HepG2 (cell line): ENCODE measurements around the gene SUCLG1. TPM values are rescaled to one million over a fixed set of nuclear protein-coding genes. Genes with fewer than 3 reads are reported as not detected.

Experiments
- ARID5B ChIP-seq: IDR thresholded peaks from 2 replicates; pipeline ENCODE4 v1.4.0; 2020; ENCODE audit warnings: mild to moderate bottlenecking, missing genetic modification reagents
- CC2D1A ChIP-seq: sonication (generic); formaldehyde crosslinking; IDR thresholded peaks from 2 replicates; pipeline ENCODE4 v1.8.1; 2023; ENCODE audit warnings: mild to moderate bottlenecking, missing genetic modification reagents
- CREM ChIP-seq, 2 experiments: sonication (generic) in 1 of 2; formaldehyde crosslinking in 1 of 2; IDR thresholded peaks; 2 replicates each; pipeline versions ENCODE4 v1.4.0 to v1.6.1; 2016 to 2020; ENCODE audit warnings: antibody characterized with exemption in 1 of 2, mild to moderate bottlenecking in 1 of 2, missing genetic modification reagents in 1 of 2
- HIC2 ChIP-seq: sonication (generic); formaldehyde crosslinking; IDR thresholded peaks from 2 replicates; pipeline ENCODE4 v1.9.0; 2022; ENCODE audit warnings: low read depth, missing genetic modification reagents
- HIVEP1 ChIP-seq: sonication (generic); formaldehyde crosslinking; IDR thresholded peaks from 2 replicates; pipeline ENCODE4 v1.4.0; 2020; ENCODE audit warnings: mild to moderate bottlenecking, missing genetic modification reagents
- HNF4A ChIP-seq: sonication (generic); formaldehyde crosslinking; IDR thresholded peaks from 2 replicates; pipeline ENCODE4 v1.4.0; 2020; ENCODE audit warnings: missing genetic modification reagents
- HNRNPUL1 ChIP-seq: fragments of 200-400 bp; formaldehyde crosslinking; IDR thresholded peaks from 2 replicates; pipeline ENCODE4 v1.6.1; 2017; ENCODE audit warnings: low read depth, mild to moderate bottlenecking, low read length, moderate library complexity
- HOXA5 ChIP-seq: sonication (generic); formaldehyde crosslinking; IDR thresholded peaks from 2 replicates; pipeline ENCODE4 v1.4.0; 2020; ENCODE audit warnings: missing genetic modification reagents
- KLF15 ChIP-seq: sonication (generic); formaldehyde crosslinking; IDR thresholded peaks from 2 replicates; pipeline ENCODE4 v1.8.1; 2023; ENCODE audit warnings: borderline replicate concordance, mild to moderate bottlenecking, inconsistent platforms, missing genetic modification reagents, mixed read lengths
- KLF6 ChIP-seq: IDR thresholded peaks from 2 replicates; pipeline ENCODE4 v1.8.0; 2016; ENCODE audit warnings: missing biosample characterization, missing genetic modification reagents
- PHF20 ChIP-seq: sonication (generic); formaldehyde crosslinking; IDR thresholded peaks from 2 replicates; pipeline ENCODE4 v1.5.0; 2020; ENCODE audit warnings: mild to moderate bottlenecking, missing genetic modification reagents
- POGK ChIP-seq: sonication (generic); formaldehyde crosslinking; conservative IDR thresholded peaks from 2 replicates; pipeline ENCODE4 v1.8.0; 2022; ENCODE audit warnings: mild to moderate bottlenecking, moderate library complexity, missing genetic modification reagents
- REPIN1 ChIP-seq: sonication (generic); formaldehyde crosslinking; IDR thresholded peaks from 2 replicates; pipeline ENCODE4 v1.8.0; 2022; ENCODE audit warnings: missing genetic modification reagents, low read depth, mild to moderate bottlenecking, borderline replicate concordance
- ZC3H4 ChIP-seq: sonication (generic); formaldehyde crosslinking; IDR thresholded peaks from 2 replicates; pipeline ENCODE4 v1.4.0; 2020; ENCODE audit warnings: missing genetic modification reagents, borderline replicate concordance
- ZNF143 ChIP-seq: sonication (generic); formaldehyde crosslinking; IDR thresholded peaks from 2 replicates; pipeline ENCODE4 v1.4.0; 2020; ENCODE audit warnings: missing genetic modification reagents
- ZNF354B ChIP-seq: sonication (generic); formaldehyde crosslinking; IDR thresholded peaks from 2 replicates; pipeline ENCODE4 v1.8.0; 2022; ENCODE audit warnings: mild to moderate bottlenecking, missing genetic modification reagents
- ZNF749 ChIP-seq: sonication (generic); formaldehyde crosslinking; IDR thresholded peaks from 2 replicates; pipeline ENCODE4 v1.8.0; 2022; ENCODE audit warnings: mild to moderate bottlenecking, missing genetic modification reagents, moderate library complexity, borderline replicate concordance
- ZNF841 ChIP-seq: sonication (generic); formaldehyde crosslinking; IDR thresholded peaks from 2 replicates; pipeline ENCODE4 v1.8.1; 2023; ENCODE audit warnings: missing genetic modification reagents, borderline replicate concordance
- ZNF891 ChIP-seq: sonication (generic); formaldehyde crosslinking; IDR thresholded peaks from 2 replicates; pipeline ENCODE4 v1.5.0; 2020; ENCODE audit warnings: mild to moderate bottlenecking, missing genetic modification reagents
- ZSCAN12 ChIP-seq: sonication (generic); formaldehyde crosslinking; IDR thresholded peaks from 2 replicates; pipeline ENCODE4 v1.9.0; 2021; ENCODE audit warnings: mild to moderate bottlenecking, missing genetic modification reagents
- polyA plus RNA-seq, 8 experiments: library from polyadenylated mRNA; depleted of rRNA in 3 of 8; stranded (reverse) in 7 of 8; unstranded in 1 of 8; fragments of >200 nt; fragmentation: Illumina TruSeq in 4 of 8; extraction: Trizol in 4 of 8; gene quantifications; 2 replicates each; pipeline versions ENCODE4 v1.2.1 to v1.2.3, GENCODE V29; 2011 to 2016; ENCODE audit warnings: low read depth in 4 of 8, missing spikeins in 1 of 8, mixed read lengths in 1 of 8; ENCODE audit not compliant: insufficient read depth in 1 of 8
- total RNA-seq, 5 experiments: library from RNA; depleted of rRNA; stranded (reverse); fragments of >200 nt; fragmentation: Illumina TruSeq; extraction: Trizol; gene quantifications; 2 replicates each; pipeline ENCODE4 v1.2.3, GENCODE V29; 2016; ENCODE audit warnings: low read depth in 1 of 5
- TF ChIP-seq, protein P1 (sequence below): sonication (generic); formaldehyde crosslinking; IDR thresholded peaks from 2 replicates; pipeline ENCODE4 v1.8.0; 2022; ENCODE audit warnings: mild to moderate bottlenecking, missing genetic modification reagents, moderate library complexity
- TF ChIP-seq, protein P2 (sequence below): IDR thresholded peaks from 2 replicates; pipeline ENCODE4 v1.6.1; 2016; ENCODE audit warnings: mild to moderate bottlenecking, missing biosample characterization, missing genetic modification reagents

Gene SUCLG1
- total and polyA plus RNA-seq, 2 of the 13 experiments (the other 11 are each of a cell fraction or from before 2014, with no cell fraction given) = 58.7 to 121 TPM

- TF ChIP-seq HOXA5 (CRISPR knock-in tag) = peak; percentile 55; the same call in 1 of the 2 replicates
- TF ChIP-seq REPIN1 = no peak
- TF ChIP-seq HNRNPUL1 = no peak
- TF ChIP-seq KLF15 (CRISPR knock-in tag) = no peak
- TF ChIP-seq CC2D1A (CRISPR knock-in tag) = no peak
- TF ChIP-seq ZNF354B (CRISPR knock-in tag) = no peak
- TF ChIP-seq, protein P1, sequence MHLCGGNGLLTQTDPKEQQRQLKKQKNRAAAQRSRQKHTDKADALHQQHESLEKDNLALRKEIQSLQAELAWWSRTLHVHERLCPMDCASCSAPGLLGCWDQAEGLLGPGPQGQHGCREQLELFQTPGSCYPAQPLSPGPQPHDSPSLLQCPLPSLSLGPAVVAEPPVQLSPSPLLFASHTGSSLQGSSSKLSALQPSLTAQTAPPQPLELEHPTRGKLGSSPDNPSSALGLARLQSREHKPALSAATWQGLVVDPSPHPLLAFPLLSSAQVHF (CRISPR knock-in tag) = no peak
- no peak for TF ChIP-seq CREM (IDR thresholded peaks at IDR 0.05)
- TF ChIP-seq CREM (CRISPR knock-in tag; IDR thresholded peaks at IDR 0.05) = no peak
- no peak for TF ChIP-seq HIVEP1 (CRISPR knock-in tag)
- TF ChIP-seq ARID5B (CRISPR knock-in tag) = no peak
- no peak for TF ChIP-seq POGK (CRISPR knock-in tag)
- 0 out of 2 replicates have a peak, but pooled peaks have one; percentile 17 for TF ChIP-seq HNF4A (CRISPR knock-in tag)
- no peak for TF ChIP-seq ZNF841
- TF ChIP-seq ZSCAN12 = no peak
- TF ChIP-seq ZNF749 (CRISPR knock-in tag) = no peak
- TF ChIP-seq HIC2 = no peak
- no peak for TF ChIP-seq PHF20 (CRISPR knock-in tag)
- TF ChIP-seq, protein P2, sequence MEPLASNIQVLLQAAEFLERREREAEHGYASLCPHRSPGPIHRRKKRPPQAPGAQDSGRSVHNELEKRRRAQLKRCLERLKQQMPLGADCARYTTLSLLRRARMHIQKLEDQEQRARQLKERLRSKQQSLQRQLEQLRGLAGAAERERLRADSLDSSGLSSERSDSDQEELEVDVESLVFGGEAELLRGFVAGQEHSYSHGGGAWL (CRISPR knock-in tag) = no peak
- TF ChIP-seq ZNF143 (CRISPR knock-in tag) = no peak
- TF ChIP-seq KLF6 (CRISPR knock-in tag) = peak; percentile 3; the same call in 1 of the 2 replicates
- TF ChIP-seq ZC3H4 = no peak
- TF ChIP-seq ZNF891 = no peak
Measured at GRCh38 chr2:84458551-84459017, 496 bp downstream of the SUCLG1 start (continued).
